DMS 273 treated with DMSO at 0.1 percent for 48 hours (cell line): ENCODE results near the gene UBE2J1.

Experiments
- DNase-seq: peaks from one replicate; lab custom pipeline; 2025; lab: John Stamatoyannopoulos, UW

Gene UBE2J1

DNA sequence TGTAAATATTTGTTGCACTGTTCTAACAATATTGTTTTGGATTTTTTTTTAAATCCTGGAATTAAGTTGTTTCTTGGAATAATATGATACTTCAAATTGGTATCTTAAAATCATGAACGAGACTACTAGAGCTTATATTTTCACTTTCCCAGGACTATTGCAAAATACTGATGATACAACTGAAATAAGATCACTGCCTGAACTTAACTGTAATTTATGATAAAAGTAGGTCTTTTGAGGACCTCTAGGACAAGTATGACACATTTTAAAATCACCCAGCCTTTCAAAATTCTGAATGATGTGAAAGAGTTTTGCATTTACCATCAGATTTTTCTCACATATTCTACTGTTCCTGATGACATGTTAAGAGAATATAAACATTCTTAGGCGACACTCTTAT lies 8.6 kb upstream of the UBE2J1 start:
- DNase-seq: no peak

DNA sequence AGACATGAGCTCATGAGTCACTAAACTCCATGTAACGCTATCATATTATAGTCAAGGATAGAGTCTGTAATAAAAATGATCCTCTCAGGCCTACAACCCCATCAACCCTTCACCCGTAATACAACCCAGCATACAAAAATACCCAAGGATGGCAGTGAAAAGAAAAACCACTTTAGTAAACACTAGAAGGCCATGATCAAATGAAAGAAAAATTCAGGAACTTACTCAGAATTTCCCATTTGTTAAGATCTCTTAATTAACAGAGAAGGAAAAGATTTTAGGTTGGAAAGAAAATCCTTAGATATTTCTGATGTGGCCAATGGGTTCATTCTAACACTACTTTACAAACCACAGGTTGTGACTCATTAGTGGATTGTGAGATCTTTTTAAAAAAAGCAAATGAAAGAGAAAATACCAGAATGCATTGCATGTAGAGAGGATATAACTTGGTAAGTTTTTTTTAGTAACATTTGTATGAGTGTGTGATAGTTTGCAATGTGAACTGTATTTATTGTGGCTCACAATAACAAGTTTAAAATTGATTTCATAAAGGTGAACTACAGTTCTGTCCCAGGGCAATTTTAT lies 8.0 kb upstream of the UBE2J1 start:
- no peak for DNase-seq

DNA sequence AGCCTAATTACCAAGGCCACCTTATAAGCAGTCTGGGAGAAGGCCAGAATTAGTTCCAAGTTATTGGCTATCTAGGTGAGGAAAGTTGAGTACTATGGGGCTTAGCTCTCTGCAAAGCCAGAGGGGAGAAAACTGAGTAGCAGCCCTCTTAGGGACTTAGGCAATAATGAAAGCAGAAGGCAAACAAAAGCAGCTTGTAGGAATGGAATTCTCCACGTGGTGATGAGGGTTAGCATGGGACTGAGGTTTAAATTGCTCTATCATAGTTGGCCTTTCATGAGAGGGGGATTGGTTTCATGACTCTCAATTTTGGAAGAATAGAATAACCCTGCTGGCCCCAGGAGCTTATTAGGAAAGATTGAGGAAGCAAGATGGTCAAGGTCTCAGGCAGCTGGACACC lies 7.0 kb upstream of the UBE2J1 start:
- no peak for DNase-seq

DNA sequence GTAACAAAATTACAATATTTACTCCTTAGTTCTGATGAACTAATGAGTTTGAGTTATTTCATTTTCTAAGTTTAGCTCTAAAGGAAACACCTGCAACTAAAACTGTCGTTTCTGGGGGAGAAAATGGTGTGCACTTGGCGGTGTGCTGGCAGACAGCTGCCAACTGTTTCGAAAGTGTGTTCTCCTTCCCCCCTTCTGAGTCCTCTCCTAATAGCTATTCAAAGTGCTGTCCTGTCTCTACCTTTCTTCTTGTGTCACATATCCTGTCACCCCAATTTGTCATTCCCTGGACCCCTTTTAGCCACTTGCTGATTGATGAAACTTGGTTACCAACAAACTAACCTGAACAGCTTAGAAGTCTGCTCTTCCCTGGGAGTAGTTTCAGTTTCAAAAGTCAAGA lies 4.9 kb upstream of the UBE2J1 start:
- DNase-seq: no peak

DNA sequence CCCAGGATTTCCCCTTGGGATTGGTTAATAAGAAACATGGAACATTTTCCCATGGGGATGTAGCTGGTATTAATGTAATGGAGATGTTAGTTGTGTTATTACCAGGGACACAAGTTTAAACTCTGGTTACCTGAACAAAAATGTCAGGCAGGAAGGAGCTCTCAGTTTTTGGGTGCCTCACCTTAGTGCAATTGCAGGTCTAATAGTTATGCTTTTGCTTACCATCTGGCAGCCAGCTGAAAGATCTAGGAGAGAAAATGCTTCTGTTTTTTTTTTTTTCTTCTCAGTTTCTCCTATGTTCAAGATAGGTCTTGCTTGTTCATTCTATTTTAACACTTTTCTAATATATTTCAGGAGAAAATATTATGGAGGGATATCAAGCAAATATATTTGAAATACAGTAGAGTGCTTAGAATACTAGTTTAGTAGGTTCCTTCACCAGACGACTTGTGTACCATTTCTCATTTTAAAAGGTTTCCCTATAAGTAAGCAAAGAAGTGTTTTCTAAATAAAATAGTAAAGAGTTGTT lies 4.2 kb upstream of the UBE2J1 start:
- no peak for DNase-seq

- DNase-seq: no peak
Observed at GRCh38 chr6:89355511-89356194, 3.1 kb upstream of the UBE2J1 start.

GRCh38 chr6:89353702-89354392 lies 1.3 kb upstream of the UBE2J1 start:
- DNase-seq: no peak

DNA sequence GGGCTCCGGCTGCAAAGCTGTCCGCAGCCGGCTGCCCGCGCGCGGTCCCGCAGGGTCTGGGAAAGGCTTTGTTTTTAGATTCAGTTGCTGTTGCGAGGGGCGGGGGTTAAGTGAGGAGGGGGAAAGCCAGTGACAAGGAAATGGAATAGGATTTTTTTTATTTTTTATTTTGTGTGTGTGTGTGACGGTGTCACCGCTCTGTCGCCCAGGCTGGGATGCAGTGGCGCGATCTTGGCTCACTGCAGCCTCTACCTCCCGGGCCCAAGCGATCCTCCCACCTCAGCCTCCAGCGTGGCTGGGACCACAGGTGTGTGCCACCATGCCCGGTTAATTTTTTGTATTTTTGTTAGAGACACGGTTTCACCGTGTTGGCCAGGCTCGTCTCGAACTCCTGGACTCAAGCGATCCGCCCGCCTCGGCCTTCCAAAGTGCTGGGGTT lies 615 bp upstream of the UBE2J1 start:
- DNase-seq: no peak

DNA sequence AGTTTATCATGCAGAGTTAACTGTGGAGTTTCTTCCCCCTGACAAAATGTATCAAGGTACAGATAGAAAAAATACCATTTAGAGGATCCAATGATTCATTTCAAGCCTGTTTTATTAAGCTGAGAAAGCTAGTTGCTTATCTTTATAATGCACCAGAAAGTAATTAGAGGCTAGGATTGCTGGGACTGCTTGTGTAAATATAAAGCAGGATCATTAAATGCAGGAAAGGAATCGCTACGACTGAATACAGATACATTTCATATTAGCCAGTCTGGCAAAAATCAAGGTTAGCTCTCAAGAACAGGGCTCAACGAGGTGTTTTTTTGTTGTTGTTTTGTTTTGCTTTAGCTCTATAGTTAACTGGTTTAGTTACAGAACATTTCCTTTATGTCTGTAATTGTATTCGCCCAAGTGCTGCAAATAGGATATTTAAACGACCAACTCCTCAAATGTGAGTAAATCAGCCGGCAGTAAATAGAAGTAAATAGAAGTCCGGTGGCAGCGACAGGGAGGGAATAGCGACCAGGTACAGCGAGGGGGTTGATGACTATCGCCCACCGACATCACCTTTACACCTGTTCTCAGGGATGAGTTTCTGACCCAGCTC lies 748 bp downstream of the UBE2J1 start:
- no peak for DNase-seq

DNA sequence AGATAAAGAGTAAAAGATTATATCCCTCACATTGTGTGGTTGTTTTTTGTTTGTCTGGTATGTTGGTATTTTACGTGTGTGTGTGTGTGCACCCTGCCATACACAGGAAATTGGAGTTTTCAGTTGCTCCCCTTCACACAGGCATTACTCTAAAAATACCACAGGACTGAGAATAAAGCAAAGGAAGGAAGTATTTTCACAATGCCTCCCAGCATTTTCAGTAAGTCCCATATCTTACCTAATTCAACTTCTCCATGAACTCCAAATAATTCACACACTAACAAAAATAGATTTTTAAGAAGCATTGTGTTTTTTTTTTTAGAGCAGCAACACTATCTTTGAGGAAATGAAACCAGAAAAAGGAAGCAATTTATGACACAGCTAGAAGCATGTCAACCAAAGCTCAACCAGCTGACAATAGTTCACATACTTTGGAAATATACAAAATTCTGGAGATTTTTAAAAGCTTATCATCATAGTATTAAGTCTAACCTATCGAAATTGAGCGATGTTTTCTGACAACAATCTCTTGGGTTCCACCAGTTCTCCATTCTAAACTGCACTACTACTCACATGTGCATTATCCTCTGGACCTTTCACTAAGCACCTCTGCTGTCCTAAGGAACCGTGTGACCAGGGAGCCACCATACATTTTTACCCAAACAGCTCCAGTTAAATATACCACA lies 2.1 kb downstream of the UBE2J1 start:
- DNase-seq: no peak

- no peak for DNase-seq
Observed at GRCh38 chr6:89348372-89348771, 4.2 kb downstream of the UBE2J1 start.

- no peak for DNase-seq
Observed at GRCh38 chr6:89347825-89348224, 4.7 kb downstream of the UBE2J1 start.

DNA sequence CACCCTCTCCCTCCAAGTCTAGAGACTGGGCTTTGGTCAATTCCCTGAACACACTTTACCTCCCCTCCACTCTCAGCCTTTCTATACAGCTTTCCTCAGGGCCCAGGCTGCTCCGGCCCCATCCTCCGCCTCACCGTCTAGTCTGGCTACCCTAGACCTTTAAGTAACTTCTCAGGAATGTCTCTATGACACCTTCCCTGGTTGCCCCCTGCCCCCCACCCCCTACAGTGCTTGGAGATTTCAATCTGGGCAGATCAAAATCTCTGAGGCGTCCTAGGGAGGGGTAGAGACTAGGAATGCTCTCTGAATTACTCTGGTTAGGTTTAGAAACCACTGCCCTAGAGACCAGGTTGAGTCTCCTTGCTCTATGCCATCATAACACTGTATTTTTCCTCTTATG lies 6.1 kb downstream of the UBE2J1 start:
- DNase-seq: no peak

- DNase-seq: no peak
Observed at GRCh38 chr6:89339565-89339964, 13.0 kb downstream of the UBE2J1 start.

GRCh38 chr6:89335164-89335563 lies 17.4 kb downstream of the UBE2J1 start:
- no peak for DNase-seq

- DNase-seq: no peak
Observed at GRCh38 chr6:89330910-89331309, 21.6 kb downstream of the UBE2J1 start.

GRCh38 chr6:89328976-89329375 lies 23.5 kb downstream of the UBE2J1 start:
- DNase-seq: no peak

DNA sequence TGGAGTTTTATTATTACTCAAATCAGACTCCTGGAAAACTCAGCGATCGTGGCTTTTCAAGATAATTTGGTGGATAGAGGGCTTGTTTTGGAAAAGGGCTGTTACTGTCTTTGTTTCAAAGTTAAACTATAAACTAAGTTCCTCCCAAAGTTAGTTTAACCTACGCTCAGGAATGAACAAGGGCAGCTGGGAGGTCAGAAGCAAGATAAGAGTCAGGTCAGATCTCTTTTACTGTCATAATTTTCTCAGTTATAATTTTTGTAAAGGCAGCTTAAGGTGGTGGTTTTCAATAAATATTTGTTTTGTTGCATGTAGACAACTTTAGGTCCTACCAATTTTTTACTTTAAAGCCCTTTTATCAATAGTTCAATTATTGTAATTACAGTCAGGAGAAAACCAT lies 28.2 kb downstream of the UBE2J1 start:
- no peak for DNase-seq

DNA sequence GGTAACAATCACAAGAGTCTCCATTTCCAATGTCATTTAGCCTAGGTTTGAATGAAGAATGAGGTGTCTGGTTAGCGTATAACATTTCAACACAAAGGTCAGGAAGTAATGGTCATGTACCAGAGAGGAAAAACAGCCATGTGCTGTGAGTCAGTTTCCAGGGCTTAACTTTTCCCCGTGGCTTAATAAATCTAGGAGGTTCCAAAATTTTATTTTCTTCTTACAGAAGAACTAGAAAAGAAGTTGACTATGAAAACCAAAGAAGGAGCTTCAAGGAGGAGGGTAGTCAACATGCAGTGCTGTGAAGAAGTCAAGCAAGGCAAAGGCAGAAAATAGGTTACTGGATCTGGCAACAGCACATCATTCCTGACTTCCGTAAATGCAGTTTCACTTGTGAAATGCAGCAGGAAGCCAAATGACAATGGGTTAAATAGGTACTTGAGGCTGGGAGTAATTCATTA lies 29.0 kb downstream of the UBE2J1 start:
- DNase-seq: no peak

DNA sequence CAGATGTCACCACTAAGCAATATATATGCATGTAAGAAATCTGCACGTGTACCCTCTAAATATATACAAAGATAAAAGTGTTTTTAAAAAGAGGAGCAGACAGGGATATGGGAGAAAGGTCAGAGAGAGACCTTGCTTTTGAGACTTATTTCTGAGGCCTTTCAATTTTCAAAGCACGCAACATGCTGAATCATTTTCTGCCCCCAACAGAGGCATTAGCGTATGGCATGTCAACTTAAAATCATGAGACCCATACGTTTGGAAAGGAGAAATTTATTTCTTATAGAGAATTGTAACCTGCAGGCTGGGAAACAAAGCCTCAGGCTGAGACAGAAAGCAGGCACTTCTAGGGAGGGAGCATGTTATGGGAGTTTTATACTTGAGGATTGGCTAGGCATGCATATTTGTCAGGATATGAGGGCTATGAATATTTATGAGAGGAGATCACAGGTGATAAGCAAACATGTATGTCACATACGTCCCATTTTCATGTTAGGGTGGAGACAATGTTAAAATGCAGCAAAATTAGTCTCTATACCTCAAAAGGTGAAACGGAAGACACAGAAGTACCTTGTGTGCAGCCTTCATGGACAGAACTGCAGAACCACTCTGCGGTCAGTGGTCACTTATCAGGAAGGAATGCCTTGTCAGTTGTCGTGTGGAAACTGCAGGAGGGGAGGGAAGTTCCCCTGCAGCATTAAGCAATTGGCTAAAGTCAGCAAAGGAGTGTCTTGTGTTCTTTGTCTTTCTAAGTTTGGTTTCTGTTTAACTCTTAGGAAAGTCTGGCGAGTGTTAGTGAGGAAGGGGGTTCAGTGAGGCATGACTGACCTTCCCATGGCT lies 31.2 kb downstream of the UBE2J1 start:
- no peak for DNase-seq

DNA sequence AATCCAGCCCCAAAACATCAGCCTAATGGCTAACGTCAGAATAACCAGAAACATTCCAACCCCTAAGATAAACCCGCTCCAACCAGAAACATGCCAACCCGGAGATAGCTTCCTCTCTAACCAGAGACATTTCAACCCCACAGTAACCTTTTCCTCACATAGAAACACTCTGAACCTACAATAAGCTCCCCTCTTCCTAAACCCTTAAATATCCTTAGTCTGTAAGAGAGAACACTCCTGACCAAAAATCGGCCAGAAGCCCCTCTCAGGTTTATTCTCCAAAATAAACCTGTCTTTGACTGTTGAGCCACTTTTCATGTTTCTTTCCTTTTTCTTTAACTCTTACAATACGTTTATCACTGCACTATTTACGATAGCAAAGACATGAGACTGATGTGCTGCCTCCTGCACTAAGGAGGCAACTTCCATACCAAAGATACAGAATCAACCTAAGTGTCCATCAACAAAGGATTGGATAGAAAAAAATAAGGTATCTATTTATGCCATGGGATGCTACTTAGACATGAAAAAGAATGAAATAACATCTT lies 32.4 kb downstream of the UBE2J1 start:
- DNase-seq: no peak
